IPS-11a (cell line): Measurements from ENCODE around the gene ARHGAP10.

Experiments used
- H3K4me3 ChIP-seq: one replicate; pipeline ENCODE4 v1.5.1; 2013; ENCODE audit warnings: low read depth, low read length, control low read depth

Gene ARHGAP10

DNA sequence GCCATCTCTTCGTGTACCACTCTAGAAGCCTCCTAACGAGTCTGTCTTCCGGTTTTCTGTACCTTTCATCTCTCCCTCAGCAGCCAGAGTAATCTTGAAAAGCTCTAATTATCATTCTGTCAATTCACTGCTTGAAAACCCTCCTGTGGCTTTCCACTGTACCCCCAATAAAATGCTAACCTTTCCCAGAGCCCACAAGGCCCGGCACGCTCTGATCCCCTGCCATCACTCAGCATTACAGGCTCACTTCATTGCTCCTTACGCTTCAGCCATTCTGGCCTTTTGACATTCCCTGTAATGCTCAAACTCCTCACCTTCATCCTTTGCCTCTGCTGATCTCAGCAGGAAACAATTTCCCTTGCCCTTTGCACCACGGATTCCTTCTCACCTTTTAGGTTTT, 112.9 kb downstream of the ARHGAP10 start:
- H3K4me3 ChIP-seq = no peak overlapping the region

DNA sequence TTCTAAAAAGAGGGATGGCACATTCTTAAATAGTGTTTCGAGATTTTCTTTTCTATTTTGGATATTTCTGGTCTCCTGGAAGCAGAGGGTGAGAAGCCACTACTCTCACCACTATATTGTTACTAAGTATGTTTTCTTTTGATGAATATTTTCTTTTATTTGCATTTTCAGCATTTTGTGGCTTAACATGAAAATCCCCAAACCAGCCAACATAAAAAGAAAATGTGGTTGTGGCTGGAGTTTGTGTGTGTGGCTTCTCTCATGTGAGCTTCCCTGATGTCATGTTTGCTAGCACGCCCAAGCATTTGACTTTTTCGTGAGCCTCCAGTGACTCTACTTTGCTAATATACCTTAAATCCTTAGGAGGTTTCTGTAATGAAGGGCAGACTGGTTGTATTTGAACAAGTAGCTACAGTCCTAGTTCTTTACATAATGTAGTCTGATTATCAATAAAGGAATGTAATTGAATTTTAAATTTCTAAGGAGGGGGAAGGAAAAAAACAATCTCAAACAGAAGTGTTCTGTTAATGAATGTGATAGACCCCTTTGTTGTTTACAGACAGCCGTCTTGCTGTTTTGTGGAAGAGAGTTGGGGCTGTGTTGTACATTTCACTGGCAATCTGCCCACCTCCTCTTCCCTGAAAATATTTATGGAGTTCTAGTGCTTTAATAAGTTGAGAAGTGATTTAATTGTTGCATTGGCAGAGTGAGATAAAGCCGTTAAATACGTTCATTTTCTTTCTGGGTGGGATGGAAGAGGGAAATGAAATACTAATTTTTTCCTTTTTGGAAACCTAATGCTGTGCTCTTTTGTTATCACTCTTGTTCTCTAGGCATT, 114.6 kb downstream of the ARHGAP10 start:
- H3K4me3 ChIP-seq = no peak overlapping the region

DNA sequence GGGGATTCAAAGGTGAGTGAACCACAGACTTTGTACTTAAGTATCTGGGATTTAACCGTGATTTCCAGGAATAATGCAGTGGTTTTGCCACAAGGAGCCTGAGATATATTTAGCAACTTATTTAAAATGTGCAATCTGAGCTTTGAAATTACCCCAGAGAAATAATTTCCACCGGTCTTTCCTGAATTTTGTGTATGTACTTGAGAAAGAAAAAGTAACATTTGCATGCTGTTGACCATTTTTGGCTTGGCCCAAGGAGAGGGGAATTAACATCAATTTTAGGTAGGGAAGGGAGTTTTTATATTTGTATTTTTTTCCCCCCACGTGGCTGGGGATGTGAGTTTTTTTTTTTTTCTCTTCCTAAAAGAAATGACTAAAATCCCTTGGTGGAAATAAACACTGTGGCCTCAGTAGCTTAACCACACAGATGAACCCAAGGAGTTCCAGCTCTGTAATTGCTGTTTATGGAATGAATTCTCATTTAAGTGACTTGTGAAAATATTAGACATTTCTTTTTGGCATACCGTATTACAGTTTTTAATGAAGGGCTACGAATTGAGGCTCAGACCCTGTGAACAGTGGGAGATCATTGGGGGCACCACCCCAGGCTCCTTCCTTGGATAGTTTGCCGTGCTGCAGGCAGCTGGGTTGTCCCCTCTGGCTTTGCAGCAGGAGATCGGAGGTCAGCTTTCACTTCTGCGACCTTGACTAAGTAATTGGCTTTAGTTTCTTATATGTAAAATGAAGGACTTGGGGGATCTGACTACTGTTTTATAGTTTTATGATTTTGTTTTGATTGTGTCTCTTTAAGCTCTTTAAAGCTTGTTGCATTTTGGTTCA, 116.1 kb downstream of the ARHGAP10 start:
- no peak overlapping the region for H3K4me3 ChIP-seq

DNA sequence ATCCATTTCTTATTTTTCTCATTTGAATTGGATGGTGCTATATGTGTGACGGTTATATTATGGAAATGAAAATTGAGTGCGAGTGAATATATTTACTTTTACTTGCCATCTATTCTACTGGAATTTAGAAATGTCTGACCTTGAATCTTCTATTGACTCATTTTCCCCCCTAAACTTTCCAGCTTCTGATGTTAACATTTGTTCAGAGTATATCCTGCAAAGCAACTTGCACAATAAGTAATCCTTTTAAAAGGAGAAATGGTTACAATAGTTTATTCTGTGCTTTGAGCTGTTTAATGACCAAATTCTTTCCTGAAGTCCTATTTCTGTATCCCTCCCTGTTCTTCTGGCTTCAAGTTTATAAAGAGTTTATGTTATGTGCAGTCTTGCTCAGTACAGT, 116.7 kb downstream of the ARHGAP10 start:
- no peak overlapping the region for H3K4me3 ChIP-seq

DNA sequence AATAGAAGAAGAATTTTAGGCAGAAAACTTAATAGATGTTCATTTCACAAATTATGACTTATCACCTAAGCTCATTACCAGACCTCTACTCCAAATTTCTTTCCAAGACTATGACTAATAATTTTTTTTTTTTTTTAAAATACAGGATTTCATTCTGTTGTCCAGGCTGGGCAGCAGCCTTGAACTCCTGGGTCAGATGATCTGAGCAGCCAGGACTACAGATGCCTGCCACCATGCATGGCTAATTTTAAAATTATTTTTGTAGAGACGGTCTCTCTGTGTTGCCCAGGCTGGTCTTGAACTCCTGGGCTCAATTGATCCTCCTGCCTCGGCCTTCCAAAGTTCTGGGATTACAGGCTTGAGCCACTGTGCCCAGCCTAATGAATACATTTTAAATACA, 119.2 kb downstream of the ARHGAP10 start:
- no peak overlapping the region for H3K4me3 ChIP-seq

DNA sequence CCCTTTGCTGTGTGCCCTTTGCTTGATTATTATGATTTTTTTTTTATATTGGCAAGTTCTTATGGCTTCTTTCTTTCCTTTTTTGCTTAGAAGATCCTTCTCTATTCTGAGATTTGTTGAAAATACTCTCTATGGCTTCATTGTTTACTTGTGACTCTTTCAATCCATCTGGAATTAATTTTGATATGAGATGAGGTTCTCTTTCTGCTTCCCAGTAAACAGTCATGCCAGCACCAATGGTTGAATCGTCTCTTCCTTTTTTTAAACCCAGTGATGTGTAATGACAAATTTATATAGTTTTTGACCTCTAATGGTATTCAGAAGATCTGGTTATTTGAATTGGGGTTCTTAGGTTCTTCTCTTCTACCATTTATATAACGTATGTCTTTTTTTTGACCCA, 121.8 kb downstream of the ARHGAP10 start:
- no peak overlapping the region for H3K4me3 ChIP-seq

DNA sequence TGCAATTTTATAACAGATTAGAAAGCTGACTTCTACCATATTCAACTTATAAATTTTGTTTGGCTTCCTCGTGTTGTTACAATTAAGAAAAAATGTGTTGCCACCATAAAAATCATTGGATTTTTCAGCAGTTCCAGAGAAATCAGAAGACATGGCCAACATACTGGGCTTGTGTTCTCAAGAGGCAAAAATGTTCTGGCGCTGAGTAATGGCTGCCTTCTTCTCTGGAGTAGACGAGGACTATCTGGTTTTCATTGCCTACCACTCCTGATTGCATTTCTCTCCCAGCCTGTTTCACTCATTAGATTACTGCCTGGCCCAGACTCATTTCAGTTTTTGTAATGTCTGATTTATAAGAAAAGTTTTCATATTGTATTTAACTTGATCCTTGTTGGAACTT, 122.3 kb downstream of the ARHGAP10 start:
- no peak overlapping the region for H3K4me3 ChIP-seq

DNA sequence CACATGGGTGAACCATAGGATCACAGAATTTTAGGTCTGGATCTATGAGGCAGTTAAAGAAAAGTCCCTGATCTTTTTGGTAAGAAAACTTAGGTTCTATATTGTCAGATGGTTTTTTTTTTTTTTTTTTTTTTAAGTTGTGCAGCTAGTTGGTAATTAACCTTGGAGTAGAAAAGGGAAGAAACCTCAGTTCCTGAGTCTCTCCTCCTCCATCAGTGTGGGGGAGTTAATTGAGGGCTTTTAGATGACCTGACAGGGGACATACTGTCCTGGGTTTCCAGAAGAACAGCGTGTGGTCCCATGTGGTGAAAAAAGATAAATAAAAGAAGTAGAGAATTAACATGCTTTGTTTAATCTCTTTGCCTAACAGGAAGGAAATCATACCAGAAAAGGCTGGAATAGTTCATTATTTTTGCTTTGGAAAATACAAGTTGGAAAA, 123.7 kb downstream of the ARHGAP10 start:
- no peak overlapping the region for H3K4me3 ChIP-seq

DNA sequence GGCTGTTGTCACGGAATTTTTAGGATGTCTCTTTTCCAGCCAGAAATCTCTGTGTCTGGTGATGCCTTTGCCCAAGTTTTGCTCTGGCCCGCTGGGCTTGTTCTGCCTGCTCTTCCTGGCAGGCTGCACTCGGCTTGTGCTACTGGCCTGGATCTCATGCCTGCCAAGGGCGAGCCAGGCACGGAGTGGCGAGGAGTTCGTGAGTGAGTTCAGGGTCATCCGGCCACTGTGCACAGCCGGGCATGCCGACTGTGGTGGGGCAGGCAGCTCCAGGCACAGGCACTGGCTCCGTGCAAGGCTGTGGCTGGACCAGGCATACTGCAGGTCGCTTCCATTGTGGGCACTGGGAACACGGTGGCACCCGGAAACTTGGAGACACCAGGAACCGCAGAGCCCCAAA, 129.1 kb downstream of the ARHGAP10 start:
- H3K4me3 ChIP-seq = no peak overlapping the region

DNA sequence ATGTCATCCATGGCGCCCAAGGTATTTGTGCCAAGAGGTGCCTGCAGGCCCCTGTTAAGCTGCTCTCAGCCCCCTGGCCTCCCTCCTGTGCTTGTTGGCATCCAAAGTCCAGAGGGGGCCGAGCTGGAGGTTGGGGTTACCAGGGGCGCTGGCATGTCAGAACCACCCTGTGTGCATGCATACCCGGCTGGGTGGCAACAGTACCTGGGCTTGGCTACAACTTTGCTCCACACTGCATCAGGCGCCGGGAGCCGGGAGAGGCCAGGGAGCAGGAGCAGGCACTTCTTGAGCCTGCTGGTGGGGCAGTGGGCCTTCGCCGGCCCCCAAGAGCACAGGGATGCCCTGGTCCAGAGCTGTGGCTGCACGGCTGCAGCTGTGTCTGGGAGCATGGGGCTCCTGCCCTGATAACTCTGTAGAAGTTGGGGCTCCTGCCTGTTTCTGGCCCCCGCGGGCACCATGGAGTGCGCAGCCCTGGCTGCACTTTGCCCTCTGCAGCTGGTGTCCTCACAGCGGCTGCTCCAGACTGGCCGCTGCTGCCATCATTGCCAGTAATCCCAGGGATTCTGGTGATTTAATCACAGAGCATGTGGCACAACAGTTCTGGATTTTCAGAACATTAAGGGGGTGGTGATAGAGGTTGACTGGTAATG, 130.3 kb downstream of the ARHGAP10 start:
- no peak overlapping the region for H3K4me3 ChIP-seq

DNA sequence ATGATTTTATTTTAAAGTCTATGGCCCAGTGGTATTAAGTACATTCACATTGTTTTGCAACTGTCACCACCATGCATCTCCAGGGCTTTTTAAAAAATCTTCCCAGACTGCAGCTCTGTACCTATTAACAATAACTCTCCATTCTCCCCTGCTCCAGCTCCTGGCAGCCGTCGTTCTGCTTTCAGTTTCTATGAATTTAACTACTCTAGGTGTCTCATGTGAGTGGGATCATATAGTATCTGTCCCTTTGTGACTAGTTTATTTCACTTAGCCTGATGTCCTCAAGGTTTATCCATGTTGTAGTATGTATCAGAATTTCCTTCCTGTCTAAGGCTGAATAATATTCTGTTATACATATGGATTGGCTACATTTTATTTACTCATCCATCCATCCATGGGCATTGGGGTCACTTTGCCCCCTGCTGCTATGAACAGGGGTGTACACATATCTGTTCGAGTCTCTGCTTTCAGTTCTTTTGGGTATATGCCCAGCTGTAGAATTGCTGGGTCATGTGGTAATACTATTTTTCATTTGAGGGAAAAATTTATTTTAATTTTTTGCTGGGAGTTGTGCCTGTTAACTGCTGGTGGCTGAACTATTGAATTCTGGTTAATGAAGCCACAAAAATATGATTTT, 131.3 kb downstream of the ARHGAP10 start:
- no peak overlapping the region for H3K4me3 ChIP-seq

DNA sequence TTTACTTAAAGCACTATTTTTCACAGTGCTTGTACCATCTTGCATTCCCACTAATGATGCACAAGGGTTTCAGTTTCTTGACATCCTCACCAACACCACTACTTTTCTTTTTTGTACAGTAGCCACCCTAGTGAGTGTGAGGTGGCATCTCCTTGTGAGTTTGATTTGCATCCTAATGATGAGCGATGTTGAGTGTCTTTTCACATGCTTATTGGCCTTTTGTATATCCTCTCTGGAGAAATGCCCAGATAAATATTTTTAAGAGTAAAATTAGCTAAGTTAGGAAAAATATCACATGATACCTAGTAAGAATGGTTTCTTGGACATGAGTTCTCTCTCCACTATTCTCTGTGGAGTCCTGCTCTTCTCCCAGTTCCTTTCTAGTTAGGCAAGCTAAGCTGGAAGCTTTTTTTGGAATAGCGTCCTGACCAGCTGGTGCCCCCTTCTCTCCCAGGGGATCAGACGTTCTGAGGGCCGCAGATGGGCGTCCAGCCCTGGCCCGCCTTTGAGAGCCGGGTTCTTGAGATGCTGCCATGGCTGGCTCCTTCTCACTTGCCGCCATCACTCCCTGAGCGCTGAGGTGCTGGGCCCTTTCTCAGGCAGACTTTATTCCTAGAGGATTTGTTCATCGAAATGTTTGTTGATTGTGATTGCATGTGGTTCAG, 132.1 kb downstream of the ARHGAP10 start:
- H3K4me3 ChIP-seq = no peak overlapping the region

DNA sequence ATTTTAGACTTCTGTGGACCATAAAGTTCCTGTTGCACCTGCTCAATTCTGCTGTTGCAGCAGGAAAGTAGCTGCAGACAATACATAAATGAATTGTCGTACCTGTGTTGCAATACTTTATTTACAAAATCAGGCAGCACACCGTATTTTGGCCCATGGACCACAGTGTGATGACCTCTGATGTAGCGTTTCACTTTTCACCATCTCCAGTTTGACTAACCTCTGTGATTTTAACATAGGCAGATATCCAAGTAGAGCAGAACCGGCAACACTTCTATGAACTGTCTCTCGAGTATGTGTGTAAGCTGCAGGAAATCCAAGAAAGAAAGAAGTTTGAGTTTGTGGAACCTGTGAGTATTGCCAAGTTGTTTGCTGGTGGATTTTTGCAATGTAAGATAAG, 132.7 kb downstream of the ARHGAP10 start:
- no peak overlapping the region for H3K4me3 ChIP-seq

DNA sequence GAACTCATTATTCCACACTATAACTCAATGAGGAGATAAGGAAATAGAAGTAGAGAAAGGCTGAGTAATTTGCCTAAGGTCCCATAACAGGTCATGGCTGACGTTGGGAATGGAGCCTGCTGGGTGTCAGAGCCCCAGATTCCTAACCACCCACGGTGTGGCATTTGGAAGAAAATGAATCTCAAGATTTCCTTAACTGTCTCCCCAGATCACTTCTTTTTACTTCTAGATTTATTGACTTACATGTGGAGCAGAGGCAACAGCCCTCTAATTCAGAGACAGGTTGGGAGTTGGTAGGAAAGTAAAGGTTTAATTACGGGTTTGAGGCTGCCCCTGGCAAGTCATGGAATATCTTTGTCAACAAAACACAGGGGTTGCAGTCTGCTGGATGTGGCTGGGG, 134.0 kb downstream of the ARHGAP10 start:
- no peak overlapping the region for H3K4me3 ChIP-seq

DNA sequence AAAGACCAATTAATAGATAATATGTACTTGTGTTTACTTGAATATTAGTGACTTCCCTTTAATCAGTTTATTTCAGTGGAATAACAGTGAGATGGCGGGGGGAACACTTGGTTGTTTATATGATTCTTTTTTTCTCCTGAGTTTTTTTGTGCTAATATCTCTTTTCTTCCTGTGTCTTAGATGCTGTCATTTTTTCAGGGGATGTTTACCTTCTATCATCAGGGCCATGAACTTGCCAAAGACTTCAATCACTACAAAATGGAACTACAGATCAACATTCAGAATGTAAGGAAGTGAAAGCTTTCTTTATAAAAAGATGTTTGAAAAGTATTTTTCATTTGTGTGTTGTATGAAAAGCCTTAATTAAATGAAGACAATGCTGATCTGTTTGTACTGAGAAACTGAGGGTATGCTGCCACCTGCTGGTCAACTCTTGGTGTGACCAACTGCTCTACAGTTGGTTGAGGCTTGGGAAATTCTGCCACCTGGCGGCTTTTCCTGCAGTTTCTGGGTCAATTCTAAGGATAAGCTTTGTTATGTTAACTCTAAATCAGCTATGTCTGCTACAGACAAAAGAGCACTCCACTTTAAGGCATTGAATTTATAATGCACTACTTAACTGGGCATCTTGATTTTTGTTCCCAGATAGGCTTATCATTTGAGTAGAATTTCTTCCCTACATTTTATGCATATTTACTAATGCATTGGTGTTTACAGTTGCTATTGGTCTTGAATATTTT, 134.8 kb downstream of the ARHGAP10 start:
- no peak overlapping the region for H3K4me3 ChIP-seq

DNA sequence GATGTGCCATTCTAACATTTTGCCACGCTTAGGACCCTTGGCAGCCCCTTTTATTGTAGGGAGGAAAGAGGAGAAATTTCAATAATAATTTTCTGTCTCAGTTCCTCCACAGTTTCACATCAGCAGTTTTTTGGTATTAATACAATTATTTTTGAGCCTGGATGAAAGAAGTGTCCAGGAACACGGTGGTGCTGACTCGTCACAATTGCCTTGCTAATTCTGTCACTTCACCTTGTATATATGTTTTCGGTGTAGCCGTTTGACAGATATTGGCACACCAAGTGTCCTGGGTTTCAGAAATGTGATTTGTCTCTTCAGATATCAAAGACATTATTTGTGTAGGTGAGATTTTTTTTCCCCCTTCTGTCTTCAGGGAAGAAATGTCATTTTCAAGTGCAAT, 142.2 kb downstream of the ARHGAP10 start:
- H3K4me3 ChIP-seq = no peak overlapping the region

DNA sequence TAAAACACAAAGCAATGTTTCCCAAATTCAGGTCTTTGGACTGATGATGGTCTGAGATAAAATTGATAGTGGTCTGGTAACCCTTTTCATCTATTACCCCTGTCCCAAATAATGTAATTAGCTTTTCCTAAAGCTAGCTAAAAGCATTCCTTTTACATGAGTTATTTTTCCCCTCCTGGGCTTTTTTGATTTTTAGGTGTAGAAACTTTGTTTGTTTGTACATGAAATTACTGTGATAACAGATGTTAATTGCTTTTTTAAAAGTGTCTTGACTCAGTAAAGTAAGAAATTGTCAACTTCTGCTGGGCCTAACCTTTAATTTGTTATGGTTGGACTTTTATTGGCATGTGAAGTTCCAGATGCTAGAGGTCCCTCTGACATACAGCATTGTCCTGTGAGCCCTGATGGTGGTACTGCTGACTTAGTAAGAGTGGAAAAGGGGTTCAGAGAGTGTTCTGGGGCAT, 145.5 kb downstream of the ARHGAP10 start:
- H3K4me3 ChIP-seq = no peak overlapping the region

DNA sequence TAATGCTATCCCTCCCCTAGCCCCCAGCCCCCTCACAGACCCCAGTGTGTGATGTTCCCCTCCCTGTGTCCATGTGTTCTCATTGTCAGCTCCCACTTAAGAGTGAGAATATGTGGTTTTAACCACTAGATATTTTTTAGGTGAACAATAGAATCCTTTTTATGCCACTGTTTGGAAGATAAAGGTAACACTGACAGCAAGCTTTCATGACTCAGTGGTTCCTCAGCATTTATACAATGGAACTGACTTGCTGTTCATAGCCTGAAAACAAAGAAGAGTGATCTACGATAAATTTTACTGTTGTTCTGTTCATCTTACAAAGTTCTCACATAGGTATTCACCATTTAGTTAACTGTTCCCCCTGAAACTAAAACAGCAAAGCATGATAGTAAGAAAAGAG, 147.8 kb downstream of the ARHGAP10 start:
- H3K4me3 ChIP-seq = no peak overlapping the region

DNA sequence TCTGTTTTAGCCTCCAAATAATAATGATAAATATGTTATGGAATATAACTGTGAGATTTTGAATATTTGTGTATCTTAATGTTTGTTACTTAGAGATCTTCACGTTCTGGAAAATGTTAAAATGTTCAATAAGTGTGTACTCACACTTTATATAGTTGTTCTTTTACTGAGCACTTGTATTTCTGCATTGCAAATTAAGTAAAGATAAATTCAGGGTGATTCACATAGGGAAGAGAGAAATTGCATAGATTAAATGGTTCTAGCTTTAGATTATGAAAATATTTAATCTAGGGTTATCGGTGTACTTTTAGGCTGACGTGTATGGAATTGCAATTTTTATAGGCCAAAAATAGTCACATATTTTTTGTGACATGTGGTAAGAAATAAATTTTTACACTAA, 148.6 kb downstream of the ARHGAP10 start:
- H3K4me3 ChIP-seq = no peak overlapping the region

DNA sequence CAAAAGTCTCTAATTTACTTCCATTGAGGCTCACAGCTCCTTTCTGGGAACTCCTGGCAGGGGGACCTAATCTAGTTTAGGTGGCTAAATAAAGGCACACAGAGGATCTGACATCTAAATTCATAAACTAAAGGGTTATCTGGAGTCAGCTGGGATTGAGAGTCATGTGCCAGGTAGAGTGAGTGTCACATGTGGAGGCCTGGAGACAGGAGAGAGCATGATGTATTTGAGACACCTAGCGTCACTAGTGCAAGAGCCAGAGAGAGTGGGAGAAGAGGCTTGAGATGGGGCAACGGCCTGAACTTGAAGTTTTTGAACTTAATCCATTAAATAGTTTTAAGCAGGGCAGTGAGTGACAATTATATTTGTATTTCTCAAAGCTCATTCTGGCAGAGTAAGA, 152.6 kb downstream of the ARHGAP10 start:
- no peak overlapping the region for H3K4me3 ChIP-seq
